ENCODE data around the gene TPP2.

The TPP2 gene

GRCh38 chr13:102584434-102584833 is 12.4 kb upstream of the TPP2 start:
- no peak overlapping the region for H2AFZ ChIP-seq (ENCODE audit: insufficient read depth, low read length, poor library complexity)

GRCh38 chr13:102586615-102587014 is 10.2 kb upstream of the TPP2 start:
- no peak overlapping the region for H2BK5ac ChIP-seq (ENCODE audit: low read depth, low read length, poor library complexity)
- no peak overlapping the region for H3K18ac ChIP-seq (ENCODE audit: low read length)
- H3K36me3 ChIP-seq (ENCODE audit: control insufficient read depth in 1 of 2, insufficient read depth in 2 of 2, low read length in 2 of 2): no peaks in the 10 kb centered on the region
- WGBS (ENCODE audit: extremely low coverage, insufficient coverage, insufficient read length): no CpG with 5 or more reads among the region's 3 CpGs
- no peak for DNase-seq
- no peak overlapping the region for H3K9ac ChIP-seq (ENCODE audit: low read length)
- no peak overlapping the region for H4K91ac ChIP-seq (ENCODE audit: low read depth, low read length)
- no peaks in the 10 kb centered on the region for H3K79me1 ChIP-seq (ENCODE audit: low read length)
- no peak overlapping the region for H3K4ac ChIP-seq (ENCODE audit: low read depth, low read length)
- H4K8ac ChIP-seq (ENCODE audit: low read depth, low read length): no peak overlapping the region
- H3K27me3 ChIP-seq (ENCODE audit: insufficient read depth, low read length): no peaks in the 10 kb centered on the region
- H2AFZ ChIP-seq (ENCODE audit: insufficient read depth, low read length, poor library complexity): no peak overlapping the region
- H3K4me2 ChIP-seq (ENCODE audit: low read length): no peak overlapping the region
- H3K23ac ChIP-seq (ENCODE audit: low read length): no peak overlapping the region
- H2BK12ac ChIP-seq (ENCODE audit: low read length): no peak overlapping the region
- no peak overlapping the region for H3K27ac ChIP-seq (ENCODE audit: low read depth, low read length)
- no peak overlapping the region for H3K4me3 ChIP-seq (ENCODE audit: low read depth, low read length)
- H4K12ac ChIP-seq (ENCODE audit: low read depth, low read length): no peak overlapping the region
- H3K4me1 ChIP-seq (ENCODE audit: control insufficient read depth in 1 of 2, insufficient read depth in 2 of 2, low read length in 2 of 2): no peaks in the 10 kb centered on the region
- no peak overlapping the region for H2BK120ac ChIP-seq (ENCODE audit: insufficient read depth, low read length, poor library complexity)
- H3K14ac ChIP-seq (ENCODE audit: low read length): no peak overlapping the region
- no peaks in the 10 kb centered on the region for H3K79me2 ChIP-seq (ENCODE audit: control insufficient read depth, insufficient read depth, low read length, poor library complexity)
- H3K9me3 ChIP-seq (ENCODE audit: insufficient read depth, low read depth, low read length): no peaks in the 10 kb centered on the region
- H2AK5ac ChIP-seq (ENCODE audit: low read length): no peak overlapping the region

More at GRCh38 chr13:102584434-102584833, 12.4 kb upstream of the TPP2 start:
- no peaks in the 10 kb centered on the region for H3K79me2 ChIP-seq (ENCODE audit: control insufficient read depth, insufficient read depth, low read length, poor library complexity)
- no peaks in the 10 kb centered on the region for H3K4me1 ChIP-seq (ENCODE audit: control insufficient read depth in 1 of 2, insufficient read depth in 2 of 2, low read length in 2 of 2)
- DNase-seq: no peak
- no peak overlapping the region for H3K4me3 ChIP-seq (ENCODE audit: low read depth, low read length)
- no CpG with 5 or more reads among the region's 3 CpGs for WGBS (ENCODE audit: extremely low coverage, insufficient coverage, insufficient read length)
- no peak overlapping the region for H3K14ac ChIP-seq (ENCODE audit: low read length)
- H2AK5ac ChIP-seq (ENCODE audit: low read length): no peak overlapping the region
- no peak overlapping the region for H4K8ac ChIP-seq (ENCODE audit: low read depth, low read length)
- no peaks in the 10 kb centered on the region for H3K9me3 ChIP-seq (ENCODE audit: insufficient read depth, low read depth, low read length)
- no peak overlapping the region for H3K4me2 ChIP-seq (ENCODE audit: low read length)
- no peak overlapping the region for H4K12ac ChIP-seq (ENCODE audit: low read depth, low read length)
- no peak overlapping the region for H2BK5ac ChIP-seq (ENCODE audit: low read depth, low read length, poor library complexity)
- peak overlapping the region; percentile 21 for H3K23ac ChIP-seq (ENCODE audit: low read length)
- no peak overlapping the region for H3K4ac ChIP-seq (ENCODE audit: low read depth, low read length)
- no peak overlapping the region for H3K27ac ChIP-seq (ENCODE audit: low read depth, low read length)
- no peaks in the 10 kb centered on the region for H3K79me1 ChIP-seq (ENCODE audit: low read length)
- no peaks in the 10 kb centered on the region for H3K36me3 ChIP-seq (ENCODE audit: control insufficient read depth in 1 of 2, insufficient read depth in 2 of 2, low read length in 2 of 2)
- no peak overlapping the region for H2BK12ac ChIP-seq (ENCODE audit: low read length)
- no peaks in the 10 kb centered on the region for H3K27me3 ChIP-seq (ENCODE audit: insufficient read depth, low read length)
- no peak overlapping the region for H3K9ac ChIP-seq (ENCODE audit: low read length)
- H2BK120ac ChIP-seq (ENCODE audit: insufficient read depth, low read length, poor library complexity): no peak overlapping the region
- H4K91ac ChIP-seq (ENCODE audit: low read depth, low read length): no peak overlapping the region
- H3K18ac ChIP-seq (ENCODE audit: low read length): no peak overlapping the region

GRCh38 chr13:102587916-102588315 is 8.9 kb upstream of the TPP2 start:
- Histone ChIP-seq H4K91ac (ENCODE audit: low read depth, low read length) (no peak overlapping the region), H3K79me1 (ENCODE audit: low read length) (no peaks in the 10 kb centered on the region), H3K27ac (ENCODE audit: low read depth, low read length) (no peak overlapping the region), H3K79me2 (ENCODE audit: control insufficient read depth, insufficient read depth, low read length, poor library complexity) (peaks cover 2% of the 10 kb centered on the region), H3K27me3 (ENCODE audit: insufficient read depth, low read length) (no peaks in the 10 kb centered on the region), H3K36me3 (ENCODE audit: control insufficient read depth in 1 of 2, insufficient read depth in 2 of 2, low read length in 2 of 2) (no peaks in the 10 kb centered on the region), H2BK5ac (ENCODE audit: low read depth, low read length, poor library complexity) (no peak overlapping the region), H2AFZ (ENCODE audit: insufficient read depth, low read length, poor library complexity) (no peak overlapping the region), H4K8ac (ENCODE audit: low read depth, low read length) (no peak overlapping the region), H2BK120ac (ENCODE audit: insufficient read depth, low read length, poor library complexity) (no peak overlapping the region), H3K23ac (ENCODE audit: low read length) (no peak overlapping the region), H3K9ac (ENCODE audit: low read length) (peak overlapping the region; percentile 37), H3K9me3 (ENCODE audit: insufficient read depth, low read depth, low read length) (no peaks in the 10 kb centered on the region), H2AK5ac (ENCODE audit: low read length) (no peak overlapping the region), H3K4me1 (ENCODE audit: control insufficient read depth in 1 of 2, insufficient read depth in 2 of 2, low read length in 2 of 2) (peaks cover 0 to 3% of the 10 kb centered on the region in 2 experiments), H2BK12ac (ENCODE audit: low read length) (no peak overlapping the region), H4K12ac (ENCODE audit: low read depth, low read length) (no peak overlapping the region), H3K4me2 (ENCODE audit: low read length) (no peak overlapping the region), H3K18ac (ENCODE audit: low read length) (no peak overlapping the region), H3K4ac (ENCODE audit: low read depth, low read length) (no peak overlapping the region), H3K14ac (ENCODE audit: low read length) (no peak overlapping the region), H3K4me3 (ENCODE audit: low read depth, low read length) (no peak overlapping the region)
- WGBS (ENCODE audit: extremely low coverage, insufficient coverage, insufficient read length): no CpG with 5 or more reads among the region's 2 CpGs
- no peak for DNase-seq

- H2AK5ac ChIP-seq (ENCODE audit: low read length): no peak overlapping the region
- no peaks in the 10 kb centered on the region for H3K9me3 ChIP-seq (ENCODE audit: insufficient read depth, low read depth, low read length)
- H3K4me1 ChIP-seq (ENCODE audit: control insufficient read depth in 1 of 2, insufficient read depth in 2 of 2, low read length in 2 of 2): peaks cover 0 to 3% of the 10 kb centered on the region in 2 experiments
- no peak overlapping the region for H3K27ac ChIP-seq (ENCODE audit: low read depth, low read length)
- H4K12ac ChIP-seq (ENCODE audit: low read depth, low read length): no peak overlapping the region
- no peak overlapping the region for H3K4me2 ChIP-seq (ENCODE audit: low read length)
- H3K36me3 ChIP-seq (ENCODE audit: control insufficient read depth in 1 of 2, insufficient read depth in 2 of 2, low read length in 2 of 2): no peaks in the 10 kb centered on the region
- H4K91ac ChIP-seq (ENCODE audit: low read depth, low read length): no peak overlapping the region
- WGBS (ENCODE audit: extremely low coverage, insufficient coverage, insufficient read length): no CpG with 5 or more reads among the region's 7 CpGs
- no peak overlapping the region for H2BK12ac ChIP-seq (ENCODE audit: low read length)
- H3K14ac ChIP-seq (ENCODE audit: low read length): no peak overlapping the region
- no peak overlapping the region for H3K4me3 ChIP-seq (ENCODE audit: low read depth, low read length)
- H3K79me2 ChIP-seq (ENCODE audit: control insufficient read depth, insufficient read depth, low read length, poor library complexity): peaks cover 2% of the 10 kb centered on the region
- H3K18ac ChIP-seq (ENCODE audit: low read length): no peak overlapping the region
- no peak overlapping the region for H3K9ac ChIP-seq (ENCODE audit: low read length)
- H3K27me3 ChIP-seq (ENCODE audit: insufficient read depth, low read length): no peaks in the 10 kb centered on the region
- no peak for DNase-seq
- no peak overlapping the region for H2BK120ac ChIP-seq (ENCODE audit: insufficient read depth, low read length, poor library complexity)
- no peak overlapping the region for H2BK5ac ChIP-seq (ENCODE audit: low read depth, low read length, poor library complexity)
- H4K8ac ChIP-seq (ENCODE audit: low read depth, low read length): no peak overlapping the region
- no peak overlapping the region for H3K4ac ChIP-seq (ENCODE audit: low read depth, low read length)
- H3K23ac ChIP-seq (ENCODE audit: low read length): no peak overlapping the region
- H3K79me1 ChIP-seq (ENCODE audit: low read length): no peaks in the 10 kb centered on the region
- H2AFZ ChIP-seq (ENCODE audit: insufficient read depth, low read length, poor library complexity): no peak overlapping the region
Observed at GRCh38 chr13:102589301-102589822, 7.4 kb upstream of the TPP2 start.
